Measurements from ENCODE around the gene PHACTR1.

PHACTR1 gene

DNA sequence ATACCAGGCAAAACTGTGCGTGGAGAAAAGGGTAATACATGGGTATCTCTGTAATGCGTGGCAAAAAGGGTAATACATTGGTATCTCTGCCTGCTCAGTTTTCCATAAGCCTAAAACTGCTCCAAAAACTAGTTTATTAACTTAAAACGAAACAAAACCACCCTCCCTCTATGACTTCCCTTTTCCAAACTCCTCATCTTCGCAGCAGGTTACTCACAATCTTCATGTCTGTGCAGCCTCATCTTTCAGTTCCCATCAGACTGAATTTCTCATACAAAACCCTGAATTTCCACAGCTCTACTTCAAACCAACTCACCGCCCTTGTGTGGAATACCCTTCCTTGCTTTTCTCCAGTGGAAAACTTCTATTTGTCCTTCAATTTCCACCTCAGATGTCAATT lies 199.4 kb downstream of the PHACTR1 start:
- H3K9me3 ChIP-seq (ENCODE audit: low read depth, low read length) = no peaks in the 10 kb centered on the region
- no peak for TF ChIP-seq FOXP2 (optimal IDR thresholded peaks at IDR 0.05; ENCODE audit: control extremely low read depth, extremely low read length, insufficient read depth)
- no peak for TF ChIP-seq EZH2 (IDR thresholded peaks at IDR 0.05)
- TF ChIP-seq POLR2AphosphoS5 (IDR thresholded peaks at IDR 0.05; ENCODE audit: borderline replicate concordance, low read depth, low read length) = no peak

GRCh38 chr6:12916420-12917136 lies 200.0 kb downstream of the PHACTR1 start:
- no peak overlapping the region for H3K9ac ChIP-seq (ENCODE audit: insufficient read length)
- TF ChIP-seq FOXP2 (optimal IDR thresholded peaks at IDR 0.05; ENCODE audit: control extremely low read depth, extremely low read length, insufficient read depth) (no peak), EZH2 (IDR thresholded peaks at IDR 0.05) (no peak), POLR2AphosphoS5 (IDR thresholded peaks at IDR 0.05; ENCODE audit: borderline replicate concordance, low read depth, low read length) (no peak)
- H3K27ac ChIP-seq = no peak overlapping the region
- H3K4me3 ChIP-seq = no peak overlapping the region
- no peaks in the 10 kb centered on the region for H3K36me3 ChIP-seq (ENCODE audit: insufficient read depth, low read length)
- no peak for DNase-seq (ENCODE audit: low read depth, low spot score)
- no peaks in the 10 kb centered on the region for H3K9me3 ChIP-seq (ENCODE audit: low read depth, low read length)

More for the DNA sequence above, 199.4 kb downstream of the PHACTR1 start:
- H3K9ac ChIP-seq (ENCODE audit: insufficient read length) = no peak overlapping the region
- no peaks in the 10 kb centered on the region for H3K36me3 ChIP-seq (ENCODE audit: insufficient read depth, low read length)
- H3K27ac ChIP-seq = no peak overlapping the region
- DNase-seq (ENCODE audit: low read depth, low spot score) = no peak
- no peak overlapping the region for H3K4me3 ChIP-seq

DNA sequence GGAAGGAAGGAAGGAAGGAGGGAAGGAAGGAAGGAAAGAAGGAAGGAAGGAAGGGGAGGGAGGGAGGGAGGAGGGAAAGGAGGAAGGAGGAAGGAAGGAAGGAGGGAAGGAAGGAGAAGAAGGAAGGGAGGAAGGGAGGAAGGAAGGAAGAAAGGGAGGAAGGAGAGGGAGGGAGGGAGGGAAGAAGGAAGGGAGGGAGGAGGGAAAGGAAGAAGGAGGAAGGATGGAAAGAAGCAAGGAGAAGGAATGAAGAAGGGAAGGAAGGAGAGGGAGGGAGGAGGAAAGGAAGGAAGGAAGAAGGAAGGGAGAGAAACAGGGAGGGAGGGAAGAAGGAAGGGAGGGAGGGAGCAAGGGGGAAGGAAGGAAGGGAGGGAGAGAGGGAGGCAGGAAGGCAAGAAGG lies 204.9 kb downstream of the PHACTR1 start:
- no peaks in the 10 kb centered on the region for H3K9me3 ChIP-seq (ENCODE audit: low read depth, low read length)
- H3K9ac ChIP-seq (ENCODE audit: insufficient read length) = no peak overlapping the region
- H3K27ac ChIP-seq = no peak overlapping the region
- H3K4me3 ChIP-seq = no peak overlapping the region
- TF ChIP-seq POLR2AphosphoS5 (IDR thresholded peaks at IDR 0.05; ENCODE audit: borderline replicate concordance, low read depth, low read length) = no peak
- TF ChIP-seq EZH2 (IDR thresholded peaks at IDR 0.05) = no peak
- no peak for TF ChIP-seq FOXP2 (optimal IDR thresholded peaks at IDR 0.05; ENCODE audit: control extremely low read depth, extremely low read length, insufficient read depth)
- no peak for DNase-seq (ENCODE audit: low read depth, low spot score)
- H3K36me3 ChIP-seq (ENCODE audit: insufficient read depth, low read length) = no peaks in the 10 kb centered on the region

- Histone ChIP-seq H3K27ac (no peak overlapping the region), H3K9me3 (ENCODE audit: low read depth, low read length) (no peaks in the 10 kb centered on the region), H3K9ac (ENCODE audit: insufficient read length) (no peak overlapping the region), H3K36me3 (ENCODE audit: insufficient read depth, low read length) (no peaks in the 10 kb centered on the region), H3K4me3 (no peak overlapping the region)
- TF ChIP-seq EZH2 (IDR thresholded peaks at IDR 0.05) (no peak), POLR2AphosphoS5 (IDR thresholded peaks at IDR 0.05; ENCODE audit: borderline replicate concordance, low read depth, low read length) (no peak), FOXP2 (optimal IDR thresholded peaks at IDR 0.05; ENCODE audit: control extremely low read depth, extremely low read length, insufficient read depth) (no peak)
- DNase-seq (ENCODE audit: low read depth, low spot score) = no peak
These were observed 207.2 kb downstream of the PHACTR1 start for GRCh38 chr6:12923644-12924235.

DNA sequence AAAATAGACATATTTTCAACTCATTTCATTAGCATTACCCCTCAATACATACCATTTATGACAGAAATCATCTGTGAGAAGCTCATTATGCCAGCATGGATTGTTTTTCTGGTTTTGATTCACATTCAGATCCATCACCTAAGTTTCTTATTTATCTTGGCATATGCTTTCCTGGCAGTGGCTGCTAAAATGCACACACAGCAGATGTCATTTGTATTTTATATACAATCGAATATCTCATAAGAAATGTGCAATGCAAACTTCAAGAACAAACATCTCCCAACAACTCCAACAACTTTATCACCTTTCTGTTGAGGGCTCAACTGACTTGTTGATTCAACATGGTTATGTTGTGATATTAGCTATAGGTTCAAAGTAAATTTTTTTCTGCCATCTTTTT lies 208.3 kb downstream of the PHACTR1 start:
- Histone ChIP-seq H3K9me3 (ENCODE audit: low read depth, low read length) (no peaks in the 10 kb centered on the region), H3K4me3 (no peak overlapping the region), H3K9ac (ENCODE audit: insufficient read length) (no peak overlapping the region), H3K36me3 (ENCODE audit: insufficient read depth, low read length) (no peaks in the 10 kb centered on the region), H3K27ac (no peak overlapping the region)
- no peak for DNase-seq (ENCODE audit: low read depth, low spot score)
- TF ChIP-seq POLR2AphosphoS5 (IDR thresholded peaks at IDR 0.05; ENCODE audit: borderline replicate concordance, low read depth, low read length) = no peak
- TF ChIP-seq EZH2 (IDR thresholded peaks at IDR 0.05) = no peak

GRCh38 chr6:12927746-12928145 lies 211.2 kb downstream of the PHACTR1 start:
- TF ChIP-seq POLR2AphosphoS5 (IDR thresholded peaks at IDR 0.05; ENCODE audit: borderline replicate concordance, low read depth, low read length) (no peak), EZH2 (IDR thresholded peaks at IDR 0.05) (no peak), FOXP2 (optimal IDR thresholded peaks at IDR 0.05; ENCODE audit: control extremely low read depth, extremely low read length, insufficient read depth) (no peak)

DNA sequence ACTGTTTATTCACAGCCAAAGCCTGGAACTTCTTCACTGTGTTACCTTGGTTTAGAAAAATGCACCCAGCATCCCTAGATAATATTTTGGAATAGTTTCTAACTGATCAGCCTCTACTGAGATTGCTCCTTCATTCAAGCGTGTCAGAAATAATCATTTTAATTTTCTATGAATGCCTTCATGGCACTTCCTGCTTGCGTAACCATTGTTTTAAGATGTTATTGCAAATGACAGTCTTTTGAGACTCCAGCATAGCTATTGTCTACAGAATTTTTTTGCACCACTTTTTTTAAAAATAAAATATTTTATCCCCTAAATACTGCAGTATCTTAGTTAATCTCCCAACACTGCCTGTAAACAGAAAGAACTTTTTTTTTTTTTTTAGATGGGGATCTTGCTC lies 213.1 kb downstream of the PHACTR1 start:
- Histone ChIP-seq H3K27ac (no peak overlapping the region), H3K4me3 (no peak overlapping the region), H3K9me3 (ENCODE audit: low read depth, low read length) (no peaks in the 10 kb centered on the region), H3K36me3 (ENCODE audit: insufficient read depth, low read length) (no peaks in the 10 kb centered on the region), H3K9ac (ENCODE audit: insufficient read length) (no peak overlapping the region)
- no peak for DNase-seq (ENCODE audit: low read depth, low spot score)
- TF ChIP-seq EZH2 (IDR thresholded peaks at IDR 0.05) (no peak), POLR2AphosphoS5 (IDR thresholded peaks at IDR 0.05; ENCODE audit: borderline replicate concordance, low read depth, low read length) (no peak), FOXP2 (optimal IDR thresholded peaks at IDR 0.05; ENCODE audit: control extremely low read depth, extremely low read length, insufficient read depth) (no peak)

More at GRCh38 chr6:12927746-12928145, 211.2 kb downstream of the PHACTR1 start:
- no peak overlapping the region for H3K27ac ChIP-seq
- H3K9me3 ChIP-seq (ENCODE audit: low read depth, low read length) = no peaks in the 10 kb centered on the region
- no peak for DNase-seq (ENCODE audit: low read depth, low spot score)
- H3K4me3 ChIP-seq = no peak overlapping the region
- no peak overlapping the region for H3K9ac ChIP-seq (ENCODE audit: insufficient read length)
- H3K36me3 ChIP-seq (ENCODE audit: insufficient read depth, low read length) = no peaks in the 10 kb centered on the region

GRCh38 chr6:12931639-12932038 lies 215.1 kb downstream of the PHACTR1 start:
- Histone ChIP-seq H3K4me3 (no peak overlapping the region), H3K9ac (ENCODE audit: insufficient read length) (no peak overlapping the region), H3K27ac (no peak overlapping the region), H3K9me3 (ENCODE audit: low read depth, low read length) (no peaks in the 10 kb centered on the region), H3K36me3 (ENCODE audit: insufficient read depth, low read length) (no peaks in the 10 kb centered on the region)
- DNase-seq (ENCODE audit: low read depth, low spot score) = no peak
- TF ChIP-seq FOXP2 (optimal IDR thresholded peaks at IDR 0.05; ENCODE audit: control extremely low read depth, extremely low read length, insufficient read depth) = no peak
- no peak for TF ChIP-seq POLR2AphosphoS5 (IDR thresholded peaks at IDR 0.05; ENCODE audit: borderline replicate concordance, low read depth, low read length)
- TF ChIP-seq EZH2 (IDR thresholded peaks at IDR 0.05) = no peak

Measured in SK-N-MC (cell line).